NCI-H2171 treated with DMSO at 0.1 percent for 48 hours (cell line): ENCODE measurements around the gene SYNPO2.
"Not testable (repeated sequence)": the region's sequence is repeated elsewhere in the genome, so short reads cannot be mapped to it uniquely, and the experiment has no call there.

Experiments
- DNase-seq: peaks from one replicate; lab custom pipeline; 2025; lab: John Stamatoyannopoulos, UW

Gene SYNPO2

GRCh38 chr4:118888666-118889311 lies at the start of gene SYNPO2:
Gene SYNPO2 (plus strand): TSS chr4:118888854. CDS start chr4:118889037, 183 bp downstream.
- DNase-seq, result peak; percentile 1

DNA sequence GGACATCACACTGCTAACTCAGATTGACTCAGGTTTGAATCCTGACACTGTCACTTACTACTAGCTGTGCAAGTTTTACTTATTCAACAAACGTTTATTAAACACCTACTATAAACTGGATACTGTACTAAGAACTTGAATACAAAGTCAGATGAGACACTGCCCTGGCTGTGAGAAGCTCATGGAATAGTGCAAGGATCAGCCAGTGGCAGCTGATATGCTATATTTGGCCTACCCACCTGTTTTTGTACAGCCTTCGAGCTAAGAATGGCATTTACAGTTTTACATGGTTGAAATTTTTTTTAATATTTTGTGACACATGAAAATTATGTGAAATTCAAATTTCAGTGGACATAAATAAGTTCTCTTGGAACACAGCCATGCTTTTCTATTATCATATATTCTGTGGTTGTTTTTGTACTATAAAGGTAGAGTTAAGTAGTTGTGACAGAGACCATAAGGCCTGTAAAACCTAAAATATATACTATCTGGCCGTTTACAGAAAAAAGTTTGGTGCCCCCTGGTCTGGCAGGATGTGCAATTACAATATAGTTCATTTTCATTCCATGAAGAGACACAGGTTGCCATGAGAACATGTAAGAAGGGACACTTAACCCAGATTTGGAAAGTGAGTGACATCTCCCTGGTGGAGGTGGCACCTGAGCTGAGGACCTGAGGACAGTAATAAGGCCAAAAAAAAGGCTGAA lies 49.3 kb upstream of the SYNPO2 start:
- no peak for DNase-seq

DNA sequence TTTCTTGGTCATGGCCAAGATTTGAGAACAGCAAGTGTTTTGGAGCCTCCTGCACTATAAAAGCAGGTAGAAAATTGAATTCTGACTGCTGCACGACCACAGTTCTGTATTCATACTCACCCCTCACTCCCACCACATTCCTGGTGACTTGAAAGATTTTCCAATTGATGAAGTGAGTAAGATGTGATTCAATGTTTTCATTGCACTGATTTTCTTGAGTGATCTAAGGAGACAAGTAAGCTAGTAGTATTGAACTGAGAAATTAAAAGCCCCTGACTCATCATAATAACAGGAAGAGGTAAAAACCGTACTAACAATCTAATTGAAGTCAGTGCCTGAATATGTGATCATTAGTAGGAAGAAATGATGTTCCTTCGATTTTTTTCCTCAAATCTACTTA lies 46.6 kb upstream of the SYNPO2 start:
- DNase-seq, result no peak

DNA sequence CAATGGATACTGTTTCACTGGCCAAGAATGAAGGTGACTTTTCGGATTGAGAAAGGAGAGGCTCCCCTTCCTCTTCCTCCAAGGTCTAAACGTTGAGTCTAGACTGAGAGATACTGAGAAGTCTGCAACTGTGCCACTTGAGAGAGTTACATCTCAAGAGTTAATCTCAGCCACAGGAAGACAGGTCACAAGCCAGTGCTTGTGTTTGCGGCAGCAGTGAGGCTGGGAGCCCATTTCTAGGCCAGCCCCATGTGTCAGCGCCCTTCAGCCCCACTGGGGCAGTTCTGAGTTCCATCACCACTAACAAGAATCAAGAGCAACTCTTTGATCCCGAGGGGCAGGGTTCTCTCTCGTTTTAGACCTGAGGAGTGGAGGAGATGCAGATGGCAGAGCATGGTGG lies 45.4 kb upstream of the SYNPO2 start:
- no peak for DNase-seq

DNA sequence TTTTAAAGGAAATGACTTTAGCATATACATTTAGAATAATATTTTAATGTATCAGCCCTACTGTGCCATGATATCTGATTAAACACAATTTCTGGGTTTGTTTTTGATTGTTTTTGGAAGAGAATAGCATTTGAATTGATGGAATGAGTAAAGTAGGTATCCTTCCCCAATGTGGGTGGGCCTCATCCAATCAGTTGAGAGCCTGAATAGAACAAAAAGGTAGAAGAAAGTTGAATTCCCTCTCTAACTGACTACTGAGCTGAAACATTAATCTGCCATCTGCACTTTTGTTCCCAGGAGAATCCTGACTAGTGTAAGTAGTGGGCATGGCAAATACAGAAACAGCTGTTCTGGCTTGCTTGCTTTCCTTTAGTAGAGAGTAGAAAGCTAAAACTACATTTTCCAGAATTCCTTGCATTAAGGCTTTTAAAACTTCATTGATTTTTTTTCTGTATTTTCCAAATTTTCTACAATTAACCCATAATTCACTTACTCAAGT lies 43.1 kb upstream of the SYNPO2 start:
- DNase-seq, result peak; percentile 85

DNA sequence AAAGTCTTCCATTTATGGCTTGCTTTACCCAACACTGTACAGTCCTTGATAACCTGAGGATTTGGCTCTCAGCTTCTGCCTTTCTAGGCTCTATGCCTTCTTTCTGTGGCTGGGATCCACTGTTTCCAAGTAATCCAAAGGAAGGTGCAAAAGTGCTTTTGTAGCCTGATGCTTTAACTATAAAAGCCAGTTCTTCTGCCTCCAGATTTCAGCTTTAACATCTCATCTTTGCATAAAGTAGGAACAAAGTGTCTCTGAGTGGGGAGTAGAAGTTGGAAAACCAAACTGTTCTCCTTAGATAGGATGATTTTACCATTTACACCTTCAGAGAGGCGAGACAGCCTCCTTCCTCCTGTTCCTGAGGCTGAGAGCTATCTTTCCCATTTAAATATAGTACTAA lies 41.7 kb upstream of the SYNPO2 start:
- DNase-seq, result no peak

GRCh38 chr4:118848242-118848641 lies 40.4 kb upstream of the SYNPO2 start:
- DNase-seq, result no peak

DNA sequence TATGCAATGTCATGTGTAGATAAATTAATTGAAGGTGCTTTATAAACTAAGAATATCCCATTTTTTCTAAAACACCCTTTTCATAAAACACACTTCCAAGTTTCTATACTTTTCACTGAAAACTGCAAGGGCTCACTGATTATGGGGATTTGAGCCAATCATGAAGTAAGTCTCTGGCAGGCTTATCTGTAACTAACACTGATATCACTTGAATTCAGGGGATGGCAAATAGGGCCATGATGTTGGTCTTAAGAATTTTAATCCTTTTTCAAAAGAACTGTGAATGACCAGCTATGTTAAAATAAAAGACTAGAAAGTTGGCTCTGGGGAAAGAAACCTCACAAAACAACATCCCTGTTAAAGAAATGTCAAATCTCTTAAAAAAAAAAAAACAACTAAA lies 39.8 kb upstream of the SYNPO2 start:
- DNase-seq, result no peak

- DNase-seq, result no peak
These were observed 38.7 kb upstream of the SYNPO2 start for GRCh38 chr4:118849867-118850487.

- no peak for DNase-seq
These were observed 38.0 kb upstream of the SYNPO2 start for GRCh38 chr4:118850488-118851173.

DNA sequence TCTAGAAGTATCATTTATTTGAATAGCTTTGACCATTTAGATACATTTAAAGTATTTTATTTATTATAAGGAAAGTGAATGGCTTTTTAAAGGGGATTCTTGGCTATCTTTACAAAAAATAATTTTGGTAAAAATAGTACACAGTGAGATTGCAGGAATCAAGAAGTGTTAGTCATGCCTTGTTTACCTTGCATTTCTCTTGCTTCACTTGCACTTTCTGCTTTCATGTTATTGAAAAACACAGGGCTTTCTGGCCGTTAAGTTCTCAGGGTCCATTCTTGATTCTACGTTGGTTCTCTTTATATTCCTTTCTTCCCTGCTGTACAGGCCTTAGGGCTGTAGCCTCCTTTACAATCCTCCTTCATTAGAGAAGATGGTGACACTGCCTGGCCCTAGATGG lies 30.9 kb upstream of the SYNPO2 start:
- DNase-seq, result no peak

GRCh38 chr4:118858779-118859178 lies 29.9 kb upstream of the SYNPO2 start:
- DNase-seq, result no peak

GRCh38 chr4:118865091-118865708 lies 23.5 kb upstream of the SYNPO2 start:
- DNase-seq, result peak; percentile 51

GRCh38 chr4:118866442-118866841 lies 22.2 kb upstream of the SYNPO2 start:
- no peak for DNase-seq

- no peak for DNase-seq
These were observed 21.2 kb upstream of the SYNPO2 start for GRCh38 chr4:118867311-118868067.

- no peak for DNase-seq
These were observed 18.8 kb upstream of the SYNPO2 start for GRCh38 chr4:118869808-118870342.

DNA sequence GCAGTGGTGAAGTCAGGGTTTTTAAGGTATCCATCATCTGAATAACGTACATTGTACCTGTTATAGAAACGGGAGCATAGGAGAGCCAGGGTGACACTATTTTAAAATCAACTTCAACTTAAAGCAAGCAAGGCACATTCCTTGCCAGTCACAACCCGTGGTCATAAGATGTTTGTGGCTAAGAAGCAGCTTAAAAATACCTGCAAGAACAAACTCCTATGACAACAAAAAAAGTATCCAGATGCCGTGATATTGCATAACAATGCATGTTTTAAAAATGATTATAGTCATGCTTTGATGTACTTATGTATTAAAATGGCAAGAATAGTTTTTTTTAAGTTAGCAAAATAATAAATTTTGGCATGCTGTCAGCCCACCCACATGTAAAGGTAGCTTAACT lies 16.5 kb upstream of the SYNPO2 start:
- no peak for DNase-seq

- no peak for DNase-seq
These were observed 10.9 kb upstream of the SYNPO2 start for GRCh38 chr4:118877797-118878196.

DNA sequence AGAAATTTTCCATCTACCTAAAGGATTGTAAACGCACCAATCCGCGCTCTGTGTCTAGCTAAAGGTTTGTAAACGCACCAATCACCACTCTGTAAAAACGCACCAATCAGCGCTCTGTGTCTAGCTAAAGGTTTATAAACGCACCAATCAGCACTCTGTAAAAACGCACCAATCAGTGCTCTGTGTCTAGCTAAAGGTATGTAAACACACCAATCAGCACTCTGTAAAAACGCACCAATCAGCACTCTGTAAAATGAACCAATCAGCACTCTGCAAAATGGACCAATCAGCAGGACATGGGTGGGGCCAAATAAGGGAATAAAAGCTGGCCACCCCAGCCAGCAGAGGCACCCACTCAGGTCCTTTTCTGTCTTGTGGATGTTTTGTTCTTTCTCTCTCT lies 10.1 kb upstream of the SYNPO2 start:
- DNase-seq, result not testable (repeated sequence)

GRCh38 chr4:118879409-118879808 lies 9.2 kb upstream of the SYNPO2 start:
- no peak for DNase-seq

DNA sequence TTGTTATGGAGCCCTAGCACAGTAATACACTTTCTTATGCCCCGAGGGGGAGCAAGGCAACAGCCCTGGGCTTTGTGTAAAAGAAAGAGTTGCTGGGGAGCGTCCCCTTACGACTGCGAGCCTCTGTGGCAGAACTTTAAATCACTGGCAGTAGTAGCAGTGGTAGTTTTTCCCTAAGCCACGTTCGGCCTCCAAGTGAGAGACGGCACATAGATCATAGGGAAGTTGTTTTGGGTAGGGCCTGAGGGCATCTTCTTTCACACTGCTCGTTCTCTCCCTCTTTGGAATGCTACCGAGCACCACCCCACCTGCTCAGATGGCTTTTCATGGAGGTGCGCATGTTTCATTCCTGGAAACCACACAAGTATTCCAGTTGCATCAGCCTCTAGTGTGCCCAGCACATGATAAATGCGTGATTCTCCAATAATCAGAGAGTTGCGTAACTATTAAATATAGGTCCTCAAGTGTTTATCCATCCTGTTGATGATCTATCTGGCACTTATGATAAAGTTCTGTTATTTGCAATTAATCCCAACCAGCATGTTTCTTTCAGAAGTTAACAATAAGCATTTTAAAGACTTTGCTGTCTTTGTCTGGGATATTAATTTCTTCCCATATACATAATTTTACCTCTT lies 7.0 kb upstream of the SYNPO2 start:
- DNase-seq, result no peak
